A549 (cell line): ENCODE results near the gene CTNNBL1. TPM values are rescaled to one million over a fixed set of nuclear protein-coding genes. Genes with fewer than 3 reads are reported as not detected.

ENCODE experiments used
- ATAC-seq, 2 experiments: fragments of 200-7000 bp in 1 of 2; fragments of >200 bp in 1 of 2; cut with Nextera tagmentation in 1 of 2; cut with Tn5 transposase in 1 of 2; 3 replicates each; pipeline versions ENCODE4 v1.8.0 to v1.9.1; 2018 to 2020; ENCODE audit warnings: mild to moderate bottlenecking in 1 of 2, moderate library complexity in 1 of 2
- CTCF ChIA-PET: fragments of 300-600 bp; sonication (Branson Sonifier 250); formaldehyde crosslinking; extraction: SDS; loops from one replicate; lab custom pipeline; 2021; ENCODE audit warnings: antibody characterized with exemption, inconsistent platforms; lab: Yijun Ruan, JAX
- POLR2A ChIA-PET: fragments of 350-600 bp; formaldehyde crosslinking; extraction: SDS; loops from one replicate; lab custom pipeline; 2021; ENCODE audit warnings: antibody characterized with exemption, inconsistent platforms; lab: Yijun Ruan, JAX
- DNase-seq, 2 experiments: peaks; one replicate each; pipeline versions ENCODE4 v3.0.0 to v3.0.0-alpha.2; 2011 to 2016; ENCODE audit warnings: low read depth in 1 of 2, low spot score in 1 of 2
- FAIRE-seq: peaks from 2 replicates; lab custom pipeline; 2011; peaks lifted over from hg19 to GRCh38; lab: Jason Lieb, UNC
- H3K27ac ChIP-seq, 2 experiments: fragments of >200 bp; sonication (Bioruptor Twin); formaldehyde crosslinking; 3 replicates each; pipeline ENCODE4 v1.5.1; 2016 to 2017
- H3K4me1 ChIP-seq: fragments of >200 bp; sonication (Bioruptor Twin); formaldehyde crosslinking; 3 replicates; pipeline ENCODE4 v1.6.1; 2016
- H3K4me2 ChIP-seq: fragments of >200 bp; sonication (Bioruptor Twin); formaldehyde crosslinking; 3 replicates; pipeline ENCODE4 v1.6.1; 2016
- H3K4me3 ChIP-seq: fragments of >200 bp; sonication (Bioruptor Twin); formaldehyde crosslinking; 3 replicates; pipeline ENCODE4 v1.5.1; 2016
- H3K9me3 ChIP-seq: fragments of >200 bp; sonication (Bioruptor Twin); formaldehyde crosslinking; 3 replicates; pipeline ENCODE4 v1.6.1; 2016
- CBX2 ChIP-seq: fragments of 200-600 bp; sonication (generic); IDR thresholded peaks from 2 replicates; pipeline ENCODE4 v1.6.1; 2016; ENCODE audit warnings: low read depth, mild to moderate bottlenecking, borderline replicate concordance
- CHD2 ChIP-seq: fragments of 150-350 bp; IDR thresholded peaks from 2 replicates; pipeline ENCODE4 v1.6.1; 2014; ENCODE audit warnings: low read length; ENCODE audit not compliant: partially characterized antibody
- E2F6 ChIP-seq: IDR thresholded peaks from 2 replicates; pipeline ENCODE4 v1.6.1; 2012; ENCODE audit warnings: low read depth, borderline replicate concordance
- EHMT2 ChIP-seq: fragments of 200-600 bp; sonication (generic); IDR thresholded peaks from 2 replicates; pipeline ENCODE4 v1.6.1; 2016; ENCODE audit warnings: antibody characterized with exemption, low read depth, mild to moderate bottlenecking, moderate library complexity
- ESRRA ChIP-seq: fragments of 150-350 bp; IDR thresholded peaks from 2 replicates; pipeline ENCODE4 v1.6.1; 2014; ENCODE audit warnings: mild to moderate bottlenecking, low read length, borderline replicate concordance
- FOSL2 ChIP-seq, 2 experiments: fragments of 450-650 bp in 1 of 2; fragments of >200 bp in 1 of 2; sonication (Bioruptor Twin) in 1 of 2; formaldehyde crosslinking; IDR thresholded peaks; 2 replicates each; pipeline versions ENCODE4 v1.5.0 to v1.6.1; 2016 to 2020; ENCODE audit warnings: mild to moderate bottlenecking in 1 of 2, moderate library complexity in 1 of 2
- HDAC2 ChIP-seq: fragments of 200-600 bp; sonication (generic); IDR thresholded peaks from 2 replicates; pipeline ENCODE4 v1.6.1; 2016
- HES2 ChIP-seq: fragments of >200 bp; sonication (Bioruptor Twin); formaldehyde crosslinking; IDR thresholded peaks from 2 replicates; pipeline ENCODE4 v1.6.1; 2016
- HMGXB4 ChIP-seq: fragments of 250-450 bp; sonication (Bioruptor Pico); IDR thresholded peaks from 2 replicates; pipeline ENCODE4 v1.5.0; 2021; ENCODE audit warnings: mild to moderate bottlenecking, moderate library complexity, borderline replicate concordance
- HOXB13 ChIP-seq: fragments of 250-450 bp; sonication (Bioruptor Pico); IDR thresholded peaks from 2 replicates; pipeline ENCODE4 v1.5.0; 2020; ENCODE audit warnings: low read depth, mild to moderate bottlenecking, moderate library complexity
- MAFK ChIP-seq: fragments of 450-650 bp; IDR thresholded peaks from 2 replicates; pipeline ENCODE4 v1.6.1; 2014; ENCODE audit not compliant: partially characterized antibody
- MAX ChIP-seq: IDR thresholded peaks from 2 replicates; pipeline ENCODE4 v1.6.1; 2012
- NPAS2 ChIP-seq: fragments of 250-450 bp; sonication (Bioruptor Pico); IDR thresholded peaks from 2 replicates; pipeline ENCODE4 v1.8.0; 2022; ENCODE audit warnings: mild to moderate bottlenecking, moderate library complexity, borderline replicate concordance
- NR3C1 ChIP-seq: fragments of >200 bp; sonication (Bioruptor Twin); formaldehyde crosslinking; IDR thresholded peaks from 3 replicates; pipeline ENCODE4 v1.6.1; 2017
- PHF8 ChIP-seq: fragments of 200-600 bp; sonication (generic); IDR thresholded peaks from 2 replicates; pipeline ENCODE4 v1.6.1; 2016; ENCODE audit warnings: low read depth, mild to moderate bottlenecking, antibody characterized with exemption, moderate library complexity, borderline replicate concordance
- RFX5 ChIP-seq: fragments of 450-650 bp; IDR thresholded peaks from 2 replicates; pipeline ENCODE4 v1.7.1; 2014; ENCODE audit warnings: antibody characterized with exemption, mild to moderate bottlenecking, moderate library complexity
- SMC3 ChIP-seq: fragments of >200 bp; sonication (Bioruptor Twin); formaldehyde crosslinking; IDR thresholded peaks from 3 replicates; pipeline ENCODE4 v1.6.1; 2018; ENCODE audit warnings: inconsistent platforms
- TP53 ChIP-seq: fragments of 250-450 bp; sonication (Bioruptor Pico); IDR thresholded peaks from 2 replicates; pipeline ENCODE4 v1.5.0; 2021; ENCODE audit warnings: mild to moderate bottlenecking, moderate library complexity
- USF2 ChIP-seq: fragments of 450-650 bp; IDR thresholded peaks from 2 replicates; pipeline ENCODE4 v1.6.1; 2014; ENCODE audit warnings: antibody characterized with exemption
- WGBS: methylation state at CpG from one replicate; pipeline ENCODE4 v1.1.6; 2017; ENCODE audit errors: missing lambda C conversion rate; 5-methylcytosine and 5-hydroxymethylcytosine counted together
- polyA plus RNA-seq, 4 experiments: library from polyadenylated mRNA; depleted of rRNA in 3 of 4; stranded (reverse); fragments of >200 nt; fragmentation: RNase III in 1 of 4; extraction: RNeasy Plus Mini Kit Qiagen cat#74134 plus additional on column Dnase treatment in 1 of 4; gene quantifications; 2 replicates in 3 of 4; 3 replicates in 1 of 4; pipeline ENCODE4 v1.2.3, GENCODE V29; 2011 to 2017

Gene CTNNBL1
- polyA plus RNA-seq, 2 of the 4 experiments (the other 2 are of a cell fraction): 41.0 to 59.9 TPM

- WGBS: 24% methylated on average over 12 of the region's 12 CpGs
- FAIRE-seq (no peak), ATAC-seq (no peak; a peak in 2 of 6 replicates), DNase-seq (no peak)
- TF ChIP-seq MAX: no peak
- no peak for TF ChIP-seq SMC3
- TF ChIP-seq ESRRA: no peak
- no peak for TF ChIP-seq MAFK
- no peak for TF ChIP-seq EHMT2
- TF ChIP-seq TP53 (CRISPR knock-in tag): no peak
- TF ChIP-seq NPAS2 (CRISPR knock-in tag): no peak
- TF ChIP-seq CHD2: no peak
- no peak for TF ChIP-seq CBX2
- TF ChIP-seq HDAC2: no peak
- no peak for TF ChIP-seq NR3C1
- no peak for TF ChIP-seq HOXB13
- no peak for TF ChIP-seq FOSL2 (IDR thresholded peaks at IDR 0.05)
- TF ChIP-seq FOSL2 (CRISPR knock-in tag; IDR thresholded peaks at IDR 0.05): no peak
- TF ChIP-seq USF2: no peak
- TF ChIP-seq PHF8: no peak
- no peaks in the 10 kb centered on the region for H3K4me1 ChIP-seq
- H3K4me2 ChIP-seq: peak overlapping the region; percentile 41
- ChIA-PET POLR2A (no interaction called here), CTCF (no interaction called here)
- peaks cover 21% of the 10 kb centered on the region; the same call in 1 of the 3 replicates for H3K9me3 ChIP-seq
- H3K4me3 ChIP-seq: no peak overlapping the region
- no peak overlapping the region for H3K27ac ChIP-seq
Observed at GRCh38 chr20:37669773-37670236, 24.0 kb upstream of the CTNNBL1 start.

- ChIA-PET CTCF (no interaction called here), POLR2A (no interaction called here)
- 37% methylated on average over 18 of the region's 18 CpGs for WGBS
- no peak overlapping the region for H3K4me3 ChIP-seq
- H3K9me3 ChIP-seq: peaks cover 15% of the 10 kb centered on the region; the same call in 1 of the 3 replicates
- peak overlapping the region; percentile 41 for H3K4me2 ChIP-seq
- FAIRE-seq (no peak), DNase-seq (no peak), ATAC-seq (peak; percentile 35 to 55; a peak in 3 of 6 replicates)
- no peak overlapping the region for H3K27ac ChIP-seq
- no peaks in the 10 kb centered on the region for H3K4me1 ChIP-seq
- no peak for TF ChIP-seq HOXB13
- TF ChIP-seq CBX2: no peak
- TF ChIP-seq, all 56 proteins: peak for 0
Observed at GRCh38 chr20:37670351-37670791, 23.5 kb upstream of the CTNNBL1 start.

- DNase-seq (no peak), ATAC-seq (no peak), FAIRE-seq (no peak)
- TF ChIP-seq RFX5: no peak
- no peak for TF ChIP-seq MAFK
- no peak for TF ChIP-seq HMGXB4 (CRISPR knock-in tag)
- no peak for TF ChIP-seq HES2
- TF ChIP-seq E2F6: no peak
- TF ChIP-seq MAX: no peak
- Histone ChIP-seq H3K4me2 (no peak overlapping the region), H3K4me3 (no peak overlapping the region), H3K27ac (no peak overlapping the region), H3K4me1 (no peaks in the 10 kb centered on the region), H3K9me3 (0 out of 3 replicates have a peak, but pooled peaks cover 1% of the 10 kb centered on the region)
- WGBS: 82% methylated on average over 3 of the region's 3 CpGs
- ChIA-PET POLR2A (no interaction called here), CTCF (interaction anchor here (1.2 kb wide), 1 partner anchor 11 kb away, joined by 4 read pairs; no protein-coding TSS in a partner anchor)
Observed at GRCh38 chr20:37672143-37672542, 21.7 kb upstream of the CTNNBL1 start.
